GM21737 (cell line): ENCODE results near the gene PEX10.

ENCODE experiments used
- ATAC-seq: cut with Tn5 transposase; IDR thresholded peaks from one replicate; pipeline ENCODE4 v1.9.1; 2021; ENCODE audit warnings: mild to moderate bottlenecking, moderate library complexity; ENCODE audit not compliant: unreplicated experiment

The PEX10 gene

GRCh38 chr1:2426540-2426939 lies 14.2 kb upstream of the PEX10 start:
- ATAC-seq, result no peak

GRCh38 chr1:2425892-2426291 lies 13.5 kb upstream of the PEX10 start:
- no peak for ATAC-seq

GRCh38 chr1:2422523-2422922 lies 10.2 kb upstream of the PEX10 start:
- ATAC-seq, result no peak

GRCh38 chr1:2419416-2419815 lies 7.1 kb upstream of the PEX10 start:
- no peak for ATAC-seq

GRCh38 chr1:2418791-2419320 lies 6.5 kb upstream of the PEX10 start:
- ATAC-seq, result no peak

GRCh38 chr1:2417833-2418225 lies 5.5 kb upstream of the PEX10 start:
- no peak for ATAC-seq

- no peak for ATAC-seq
These were observed 4.9 kb upstream of the PEX10 start for GRCh38 chr1:2417083-2417832.

- ATAC-seq, result no peak
These were observed 4.0 kb upstream of the PEX10 start for GRCh38 chr1:2416403-2416802.

- no peak for ATAC-seq
These were observed 3.4 kb upstream of the PEX10 start for GRCh38 chr1:2415801-2416208.

GRCh38 chr1:2415337-2415736 lies 3.0 kb upstream of the PEX10 start:
- no peak for ATAC-seq

GRCh38 chr1:2414297-2414958 lies 2.1 kb upstream of the PEX10 start:
- ATAC-seq, result no peak

- ATAC-seq, result no peak
These were observed 1.3 kb upstream of the PEX10 start for GRCh38 chr1:2413495-2414296.

- peak; percentile 13 for ATAC-seq
These were observed 570 bp upstream of the PEX10 start for GRCh38 chr1:2412773-2413494.

GRCh38 chr1:2411801-2412394 lies 466 bp downstream of the PEX10 start:
- ATAC-seq, result peak; percentile 9

- no peak for ATAC-seq
These were observed 2.6 kb downstream of the PEX10 start for GRCh38 chr1:2409745-2410144.

- no peak for ATAC-seq
These were observed 3.5 kb downstream of the PEX10 start for GRCh38 chr1:2408859-2409276.

GRCh38 chr1:2408456-2408855 lies 3.9 kb downstream of the PEX10 start:
- ATAC-seq, result no peak

- no peak for ATAC-seq
These were observed 4.4 kb downstream of the PEX10 start for GRCh38 chr1:2407991-2408275.

GRCh38 chr1:2407166-2407990 lies 5.0 kb downstream of the PEX10 start:
- ATAC-seq, result no peak
